Ascending aorta (tissue), 2 donors: Measurements from ENCODE around the gene SCN2B. TPM values are rescaled to one million over a fixed set of nuclear protein-coding genes. Genes with fewer than 3 reads are reported as not detected.

Experiments used
- DNase-seq, 2 donors: peaks; one replicate each; pipeline ENCODE4 v3.0.0-alpha.2; 2019; ENCODE audit warnings: low spot score in 2 of 2
- H3K27ac ChIP-seq, 2 donors: fragments of 200-600 bp; sonication (generic); one replicate each; pipeline ENCODE4 v1.5.1; 2016 to 2017; ENCODE audit warnings: mild to moderate bottlenecking in 1 of 2
- H3K27me3 ChIP-seq: fragments of 200-600 bp; sonication (generic); one replicate; pipeline ENCODE4 v1.5.1; 2017
- H3K36me3 ChIP-seq, 2 donors: fragments of 200-600 bp; sonication (generic); one replicate each; pipeline ENCODE4 v1.5.1; 2016
- H3K4me1 ChIP-seq, 2 donors: fragments of 200-600 bp; sonication (generic); one replicate each; pipeline ENCODE4 v1.5.1; 2016 to 2017; ENCODE audit warnings: mild to moderate bottlenecking in 1 of 2
- H3K4me3 ChIP-seq, 2 donors: fragments of 200-600 bp; sonication (generic); one replicate each; pipeline ENCODE4 v1.5.1; 2016 to 2017; ENCODE audit warnings: mild to moderate bottlenecking in 1 of 2
- H3K9me3 ChIP-seq, 2 donors: fragments of 200-600 bp; sonication (generic); one replicate each; pipeline ENCODE4 v1.5.1; 2016
- CTCF ChIP-seq, 3 experiments: fragments of 200-600 bp in 2 of 3; fragments of 450-650 bp in 1 of 3; sonication (generic) in 2 of 3; IDR thresholded peaks; one replicate each; pipeline ENCODE4 v1.5.1; 2016 to 2019; ENCODE audit warnings: antibody characterized with exemption in 3 of 3, mild to moderate bottlenecking in 1 of 3, moderate library complexity in 1 of 3
- intact Hi-C: fragments of 100-400 bp; cut with DNase I; formaldehyde crosslinking; loops from one replicate; pipeline ENCODE4 v1.15.1; 2023
- total RNA-seq: library from RNA; depleted of rRNA; stranded (reverse); fragments of >200 nt; gene quantifications from one replicate; pipeline ENCODE4 v1.1.0, GENCODE V29; 2016

The SCN2B gene
- total RNA-seq, 1 donor from 2014 or later, result 0.11 TPM

- no peaks in the 10 kb centered on the region for H3K27me3 ChIP-seq
- H3K27ac ChIP-seq, result no peak overlapping the region
- no peak for DNase-seq
- no peak overlapping the region for H3K4me3 ChIP-seq
- H3K4me1 ChIP-seq, result no peaks in the 10 kb centered on the region
- TF ChIP-seq CTCF (IDR thresholded peaks at IDR 0.05), result no peak
- intact Hi-C loops, result no loop called here
- H3K36me3 ChIP-seq, result no peaks in the 10 kb centered on the region
- H3K9me3 ChIP-seq, result no peaks in the 10 kb centered on the region
Measured at GRCh38 chr11:118133816-118134215, 42.6 kb downstream of the SCN2B start.

GRCh38 chr11:118132385-118133151 lies 43.9 kb downstream of the SCN2B start:
- H3K9me3 ChIP-seq, result no peaks in the 10 kb centered on the region
- intact Hi-C loops, result no loop called here
- H3K27ac ChIP-seq, result no peak overlapping the region
- no peaks in the 10 kb centered on the region for H3K27me3 ChIP-seq
- H3K4me3 ChIP-seq, result no peak overlapping the region
- no peaks in the 10 kb centered on the region for H3K4me1 ChIP-seq
- no peaks in the 10 kb centered on the region for H3K36me3 ChIP-seq
- DNase-seq, result no peak
- TF ChIP-seq CTCF (IDR thresholded peaks at IDR 0.05), result no peak

DNA sequence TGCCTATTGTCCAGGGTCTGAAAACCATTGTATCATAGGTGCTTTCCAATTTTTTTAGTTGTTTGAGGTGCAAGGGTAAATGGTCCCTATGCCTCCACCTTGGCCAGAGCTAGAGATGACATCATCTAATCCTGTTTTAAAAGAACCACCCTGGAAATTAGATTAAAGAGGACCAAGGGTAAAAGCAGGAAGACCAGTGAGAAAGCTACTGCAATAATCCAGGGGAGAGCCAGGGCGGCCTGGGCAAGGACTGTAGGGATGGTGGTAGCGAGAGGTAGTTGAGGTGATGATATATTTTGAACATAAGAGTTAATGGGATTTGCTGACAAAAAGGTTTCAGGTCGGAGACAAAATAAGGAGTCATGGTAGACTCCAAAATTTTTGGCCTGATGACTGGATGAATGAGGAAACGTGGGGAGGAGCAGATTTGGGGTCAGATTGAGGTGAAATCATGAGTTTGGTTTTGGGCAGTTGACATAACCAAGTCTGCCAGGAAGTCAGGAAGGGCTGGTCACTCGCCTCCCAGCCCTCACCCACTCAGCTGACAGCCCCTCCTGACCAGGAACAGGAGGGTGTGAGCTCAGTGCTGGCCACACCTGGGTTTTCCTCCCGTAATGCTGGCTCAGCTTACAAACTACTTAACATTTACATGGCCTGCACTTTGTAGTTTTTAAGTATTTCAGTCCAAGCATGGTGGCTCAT lies 46.8 kb downstream of the SCN2B start:
- Histone ChIP-seq H3K9me3 (no peaks in the 10 kb centered on the region), H3K27ac (no peak overlapping the region), H3K4me3 (no peak overlapping the region), H3K36me3 (no peaks in the 10 kb centered on the region), H3K27me3 (no peaks in the 10 kb centered on the region), H3K4me1 (no peaks in the 10 kb centered on the region)
- DNase-seq, result no peak
- intact Hi-C loops, result no loop called here
- TF ChIP-seq CTCF (IDR thresholded peaks at IDR 0.05), result no peak

- no peak overlapping the region for H3K27ac ChIP-seq
- no peak overlapping the region for H3K4me3 ChIP-seq
- H3K27me3 ChIP-seq, result no peaks in the 10 kb centered on the region
- no peak for TF ChIP-seq CTCF (IDR thresholded peaks at IDR 0.05)
- no peaks in the 10 kb centered on the region for H3K4me1 ChIP-seq
- H3K36me3 ChIP-seq, result no peaks in the 10 kb centered on the region
- DNase-seq, result no peak
- H3K9me3 ChIP-seq, result no peaks in the 10 kb centered on the region
- intact Hi-C loops, result no loop called here
Measured at GRCh38 chr11:118128721-118129470, 47.5 kb downstream of the SCN2B start.

- no peak overlapping the region for H3K27ac ChIP-seq
- no peaks in the 10 kb centered on the region for H3K9me3 ChIP-seq
- intact Hi-C loops, result no loop called here
- no peak overlapping the region for H3K4me3 ChIP-seq
- H3K36me3 ChIP-seq, result no peaks in the 10 kb centered on the region
- H3K4me1 ChIP-seq, result no peaks in the 10 kb centered on the region
- H3K27me3 ChIP-seq, result no peaks in the 10 kb centered on the region
- TF ChIP-seq CTCF (IDR thresholded peaks at IDR 0.05), result no peak
- no peak for DNase-seq
Measured at GRCh38 chr11:118128310-118128709, 48.1 kb downstream of the SCN2B start.
